Measurements from ENCODE around the gene MMP23B. TPM values are rescaled to one million over a fixed set of nuclear protein-coding genes. Genes with fewer than 3 reads are reported as not detected.
"Not testable (repeated sequence)": the region's sequence is repeated elsewhere in the genome, so short reads cannot be mapped to it uniquely, and the experiment has no call there.

Gene MMP23B
- polyA plus RNA-seq, 1 donor from 2014 or later = 0.98 TPM

- Histone ChIP-seq H3K27me3 (ENCODE audit: insufficient read depth, low read depth, low read length) (peaks cover 13% of the 10 kb centered on the region), H3K4me2 (ENCODE audit: low read length) (no peak overlapping the region), H3K9me3 (ENCODE audit: low read length) (no peaks in the 10 kb centered on the region), H2AFZ (ENCODE audit: low read depth, low read length) (no peak overlapping the region), H3K36me3 (ENCODE audit: insufficient read depth, low read length) (peaks cover 3% of the 10 kb centered on the region), H4K20me1 (ENCODE audit: insufficient read depth) (no peaks in the 10 kb centered on the region), H3K27ac (ENCODE audit: low read length) (no peak overlapping the region), H3K4me3 (ENCODE audit: low read length) (no peak overlapping the region), H3K9me2 (ENCODE audit: insufficient read depth, low read length) (no peaks in the 10 kb centered on the region), H3K9ac (ENCODE audit: low read length) (no peak overlapping the region), H3F3A (ENCODE audit: insufficient read depth, low read length, poor library complexity, severe bottlenecking) (no peaks in the 10 kb centered on the region), H3K79me2 (replicated peaks; ENCODE audit: insufficient read depth, low read length) (no peaks in the 10 kb centered on the region)
- TF ChIP-seq POLR2AphosphoS5 (IDR thresholded peaks at IDR 0.05) = no peak
- TF ChIP-seq RAD21 (conservative IDR thresholded peaks at IDR 0.05) = no peak
- TF ChIP-seq EP300 (conservative IDR thresholded peaks at IDR 0.05; ENCODE audit: poor library complexity, severe bottlenecking) = no peak
- TF ChIP-seq MXI1 (conservative IDR thresholded peaks at IDR 0.05; ENCODE audit: poor library complexity, severe bottlenecking) = no peak
- TF ChIP-seq CTCF (IDR thresholded peaks at IDR 0.05; ENCODE audit: poor library complexity, severe bottlenecking) = no peak
- no peak for TF ChIP-seq SMC3 (conservative IDR thresholded peaks at IDR 0.05; ENCODE audit: poor library complexity)
- TF ChIP-seq REST (IDR thresholded peaks at IDR 0.05; ENCODE audit: borderline replicate concordance) = no peak
- no peak for TF ChIP-seq EZH2 (IDR thresholded peaks at IDR 0.05; ENCODE audit: borderline replicate concordance, insufficient read depth, low read length, poor library complexity, severe bottlenecking)
- TF ChIP-seq TAF1 (IDR thresholded peaks at IDR 0.05; ENCODE audit: low read depth) = no peak
Observed at GRCh38 chr1:1630965-1631781, 800 bp upstream of the MMP23B start.

- H3K4me3 ChIP-seq (ENCODE audit: low read length); H2AFZ ChIP-seq (ENCODE audit: low read depth, low read length); H3K9me2 ChIP-seq (ENCODE audit: insufficient read depth, low read length); H3K9me3 ChIP-seq (ENCODE audit: low read length); H3K27ac ChIP-seq (ENCODE audit: low read length); H3K4me2 ChIP-seq (ENCODE audit: low read length); H4K20me1 ChIP-seq (ENCODE audit: insufficient read depth); H3K9ac ChIP-seq (ENCODE audit: low read length); H3K36me3 ChIP-seq (ENCODE audit: insufficient read depth, low read length); H3F3A ChIP-seq (ENCODE audit: insufficient read depth, low read length, poor library complexity, severe bottlenecking); H3K79me2 ChIP-seq (replicated peaks; ENCODE audit: insufficient read depth, low read length): not testable (repeated sequence)
- peaks cover 13% of the 10 kb centered on the region for H3K27me3 ChIP-seq (ENCODE audit: insufficient read depth, low read depth, low read length)
Observed at GRCh38 chr1:1633409-1633808, 1.4 kb downstream of the MMP23B start.

GRCh38 chr1:1634613-1635012 lies 2.6 kb downstream of the MMP23B start:
- H3K79me2 ChIP-seq (replicated peaks; ENCODE audit: insufficient read depth, low read length); H3K9me3 ChIP-seq (ENCODE audit: low read length); H2AFZ ChIP-seq (ENCODE audit: low read depth, low read length); H3K27ac ChIP-seq (ENCODE audit: low read length); H4K20me1 ChIP-seq (ENCODE audit: insufficient read depth); H3K36me3 ChIP-seq (ENCODE audit: insufficient read depth, low read length); H3K9me2 ChIP-seq (ENCODE audit: insufficient read depth, low read length); H3F3A ChIP-seq (ENCODE audit: insufficient read depth, low read length, poor library complexity, severe bottlenecking); H3K4me3 ChIP-seq (ENCODE audit: low read length); H3K9ac ChIP-seq (ENCODE audit: low read length); H3K4me2 ChIP-seq (ENCODE audit: low read length): not testable (repeated sequence)
- peaks cover 13% of the 10 kb centered on the region for H3K27me3 ChIP-seq (ENCODE audit: insufficient read depth, low read depth, low read length)

- not testable (repeated sequence) for H3K36me3 ChIP-seq (ENCODE audit: insufficient read depth, low read length); H3F3A ChIP-seq (ENCODE audit: insufficient read depth, low read length, poor library complexity, severe bottlenecking); H3K79me2 ChIP-seq (replicated peaks; ENCODE audit: insufficient read depth, low read length); H3K4me2 ChIP-seq (ENCODE audit: low read length); H3K27me3 ChIP-seq (ENCODE audit: insufficient read depth, low read depth, low read length); H2AFZ ChIP-seq (ENCODE audit: low read depth, low read length); H3K4me3 ChIP-seq (ENCODE audit: low read length); H3K9me2 ChIP-seq (ENCODE audit: insufficient read depth, low read length); H3K9me3 ChIP-seq (ENCODE audit: low read length); H3K27ac ChIP-seq (ENCODE audit: low read length); H3K9ac ChIP-seq (ENCODE audit: low read length); H4K20me1 ChIP-seq (ENCODE audit: insufficient read depth)
Observed at GRCh38 chr1:1636621-1637478, 4.9 kb downstream of the MMP23B start.
